Spinal cord (tissue), 10 donors: ENCODE results near the gene HMGN4. TPM values are rescaled to one million over a fixed set of nuclear protein-coding genes. Genes with fewer than 3 reads are reported as not detected.
A peak's percentile ranks its signal among the peaks of the same experiment; 100 is the strongest.
"Not testable (repeated sequence)": the region's sequence is repeated elsewhere in the genome, so short reads cannot be mapped to it uniquely, and the experiment has no call there.

Source experiments
- DNase-seq, 6 donors: peaks; one replicate each; pipeline versions ENCODE4 v3.0.0 to v3.0.0-alpha.2; 2013 to 2015; ENCODE audit warnings: low spot score in 6 of 6, low read depth in 4 of 6
- H3K27ac ChIP-seq: one replicate; pipeline ENCODE4 v1.5.1; 2013; ENCODE audit warnings: low read depth, low read length, control low read depth
- H3K27me3 ChIP-seq: one replicate; pipeline ENCODE4 v1.6.1; 2013; ENCODE audit warnings: low read length; ENCODE audit not compliant: control insufficient read depth, insufficient read depth
- H3K36me3 ChIP-seq: one replicate; pipeline ENCODE4 v1.6.1; 2013; ENCODE audit warnings: low read length; ENCODE audit not compliant: control insufficient read depth, insufficient read depth
- H3K4me1 ChIP-seq: one replicate; pipeline ENCODE4 v1.6.1; 2013; ENCODE audit warnings: low read length; ENCODE audit not compliant: control insufficient read depth, insufficient read depth
- H3K4me3 ChIP-seq: one replicate; pipeline ENCODE4 v1.5.1; 2013; ENCODE audit warnings: low read depth, low read length, control low read depth
- H3K9me3 ChIP-seq: one replicate; pipeline ENCODE4 v1.6.1; 2013; ENCODE audit warnings: low read length; ENCODE audit not compliant: control insufficient read depth, insufficient read depth
- WGBS: methylation state at CpG from one replicate; pipeline ENCODE4 v1.1.5; 2013; ENCODE audit warnings: missing lambda C conversion rate; ENCODE audit not compliant: insufficient coverage; 5-methylcytosine and 5-hydroxymethylcytosine counted together
- polyA plus RNA-seq, 2 donors: library from polyadenylated mRNA; unstranded; fragments of 120-200 nt; gene quantifications; one replicate each; pipeline ENCODE4 v1.2.1, GENCODE V29; 2013; ENCODE audit not compliant: insufficient read length in 2 of 2
- total RNA-seq, 2 donors: library from RNA; depleted of rRNA in 1 of 2; stranded (reverse); fragments of 120-200 nt in 1 of 2; fragments of >200 nt in 1 of 2; gene quantifications; one replicate each; pipeline versions ENCODE4 v1.2.3 to v1.2.4, GENCODE V29; 2013 to 2014
- donor health status: healthy.

Gene HMGN4
- total and polyA plus RNA-seq, 4 donors = 46.5 to 81.1 (median 58.6) TPM

DNA sequence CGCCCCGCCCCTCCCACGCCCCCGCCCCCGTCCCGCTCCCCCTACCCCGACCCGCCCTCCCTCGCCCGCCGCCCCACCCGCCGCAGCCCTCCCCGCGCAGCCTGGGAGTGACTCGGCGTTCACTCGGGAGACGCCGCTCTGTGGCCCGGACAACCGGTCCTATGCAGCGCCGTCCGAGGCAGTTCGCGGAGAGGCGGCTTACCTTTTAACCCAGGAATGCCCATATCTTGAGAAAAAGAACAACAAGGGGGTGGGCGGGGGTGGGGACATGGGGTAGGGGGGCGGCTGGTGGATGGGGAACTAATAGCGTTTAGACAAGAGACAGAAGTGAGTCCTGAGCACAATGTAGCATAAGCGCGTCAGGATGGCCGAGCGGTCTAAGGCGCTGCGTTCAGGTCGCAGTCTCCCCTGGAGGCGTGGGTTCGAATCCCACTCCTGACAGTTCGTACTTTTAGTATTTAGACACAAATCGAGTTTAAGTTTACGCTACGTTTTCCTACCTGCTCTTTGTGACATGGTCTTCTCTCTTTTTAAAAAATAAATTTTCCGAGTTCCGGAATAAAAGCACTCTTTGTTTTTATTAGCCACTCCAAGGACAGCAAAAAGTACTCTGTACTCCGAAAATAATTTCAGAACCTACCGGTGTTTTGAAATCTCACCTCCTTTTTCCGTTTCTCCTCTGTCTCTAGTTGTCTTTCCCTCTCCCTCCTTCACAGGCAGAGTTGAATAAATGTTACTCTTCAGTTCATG lies 17.1 kb upstream of the HMGN4 start:
- H3K9me3 ChIP-seq = no peaks in the 10 kb centered on the region
- no peaks in the 10 kb centered on the region for H3K36me3 ChIP-seq
- DNase-seq = peak in 4 of 6 donors; percentile 78 to 96 (median 87)
- peak overlapping the region; percentile 58 for H3K4me3 ChIP-seq
- H3K27me3 ChIP-seq = no peaks in the 10 kb centered on the region
- peaks cover 6% of the 10 kb centered on the region for H3K4me1 ChIP-seq
- H3K27ac ChIP-seq = peak overlapping the region; percentile 95
- under 1% methylated on average over 30 of the region's 49 CpGs for WGBS

DNA sequence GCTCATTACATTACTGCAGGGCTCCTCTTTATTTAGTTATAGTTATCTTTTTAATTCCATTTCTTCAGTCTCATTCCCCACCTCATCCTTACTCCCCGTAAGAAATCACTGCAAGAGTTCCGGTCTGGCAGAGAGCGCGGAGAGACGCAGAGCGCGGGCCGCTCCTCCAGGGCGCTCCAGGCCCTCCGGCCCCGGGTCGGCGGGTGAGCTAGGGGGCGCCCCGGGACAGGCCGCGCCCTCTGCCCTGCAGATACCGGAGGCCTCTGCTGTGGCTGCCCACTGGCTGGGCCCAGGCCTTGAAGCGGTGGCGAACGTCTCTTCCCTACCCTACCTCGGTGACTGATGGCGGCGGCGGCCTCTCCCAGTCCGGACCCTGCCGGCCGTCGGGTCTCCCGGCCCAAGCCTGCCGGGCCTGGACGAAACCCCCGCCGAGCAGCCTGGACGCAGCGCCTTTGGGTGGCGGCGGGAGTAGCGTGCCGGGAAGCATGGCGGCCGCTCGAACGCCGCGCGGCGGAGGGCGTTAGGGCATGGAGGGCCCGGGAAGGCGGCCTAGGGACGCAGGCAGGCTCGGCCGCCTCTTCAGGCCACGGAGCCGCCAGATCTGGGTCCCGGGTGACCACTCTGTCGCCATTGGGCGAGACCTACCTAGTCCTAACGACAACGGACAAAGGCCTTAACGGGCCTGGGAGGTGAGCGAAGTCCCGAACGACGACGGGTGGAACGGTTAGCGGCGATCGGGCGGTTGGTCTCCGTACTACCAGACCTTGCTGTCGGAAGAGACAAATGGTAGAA lies 16.4 kb upstream of the HMGN4 start:
- Histone ChIP-seq H3K4me3 (peak overlapping the region; percentile 58), H3K36me3 (no peaks in the 10 kb centered on the region), H3K27me3 (no peaks in the 10 kb centered on the region), H3K27ac (peak overlapping the region; percentile 95), H3K4me1 (peaks cover 6% of the 10 kb centered on the region), H3K9me3 (no peaks in the 10 kb centered on the region)
- peak in 3 of 6 donors; percentile 49 to 85 (median 76) for DNase-seq
- WGBS = 6% methylated on average over 73 of the region's 74 CpGs

DNA sequence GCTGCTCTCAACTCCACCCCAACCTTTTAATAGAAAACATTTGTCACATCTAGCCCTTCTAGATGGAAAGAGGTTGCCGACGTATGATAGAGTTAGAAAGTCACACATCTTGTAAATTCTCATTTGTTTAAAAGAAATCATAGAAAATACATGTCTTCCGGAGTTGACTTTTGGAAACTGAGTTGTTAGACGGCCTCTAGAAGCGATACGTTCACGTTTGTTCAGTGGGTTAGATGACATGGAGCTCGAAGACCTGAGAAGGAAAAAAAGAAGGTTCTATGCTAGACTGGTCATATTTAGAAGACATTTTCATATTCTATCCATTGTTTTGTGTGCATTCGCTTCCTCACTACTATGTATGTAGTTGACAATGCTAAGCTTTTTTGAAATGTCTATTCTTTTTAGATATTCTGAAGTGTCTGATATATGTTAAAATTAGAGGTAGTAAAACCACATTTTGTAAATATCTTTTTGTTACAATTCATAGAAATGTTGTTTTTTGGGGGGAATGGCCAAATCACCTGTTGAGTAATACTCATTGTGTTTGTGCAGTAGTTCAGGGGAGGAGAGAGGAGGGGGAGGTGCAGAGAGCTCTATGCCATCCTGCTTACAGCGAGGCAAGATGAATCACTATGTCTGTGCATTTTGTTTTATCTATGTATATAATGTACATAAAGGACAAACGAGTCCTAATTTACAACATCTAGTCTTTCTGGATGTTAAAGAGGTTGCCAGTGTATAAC lies 15.5 kb upstream of the HMGN4 start:
- peak overlapping the region; percentile 95 for H3K27ac ChIP-seq

DNA sequence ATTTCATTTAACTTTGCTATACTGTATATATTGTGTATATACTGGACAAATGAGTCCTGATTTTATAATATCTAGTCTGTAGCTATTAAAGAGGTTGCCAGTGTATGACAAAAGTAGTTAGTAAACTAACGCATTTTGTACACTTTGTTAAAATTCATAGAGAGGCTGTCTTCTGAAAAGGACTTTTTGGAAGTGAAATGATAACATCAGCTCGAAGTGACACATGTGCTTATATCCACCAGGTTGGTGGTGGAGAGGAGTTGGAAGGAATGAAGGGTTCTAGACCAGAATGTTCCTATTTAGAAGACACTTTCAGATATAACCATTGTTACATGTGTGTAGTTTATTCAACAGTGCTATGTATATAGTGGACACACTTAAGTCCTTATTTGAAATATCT lies 13.9 kb upstream of the HMGN4 start:
- not testable (repeated sequence) for H3K27me3 ChIP-seq, H3K36me3 ChIP-seq, DNase-seq

More for the DNA sequence above, 15.5 kb upstream of the HMGN4 start:
- not testable (repeated sequence) for H3K27me3 ChIP-seq, H3K9me3 ChIP-seq, H3K36me3 ChIP-seq, H3K4me1 ChIP-seq
- no CpG with 5 or more reads among the region's 11 CpGs for WGBS
- peak in 1 of 6 donors; percentile 6 for DNase-seq
- peak overlapping the region; percentile 58 for H3K4me3 ChIP-seq

DNA sequence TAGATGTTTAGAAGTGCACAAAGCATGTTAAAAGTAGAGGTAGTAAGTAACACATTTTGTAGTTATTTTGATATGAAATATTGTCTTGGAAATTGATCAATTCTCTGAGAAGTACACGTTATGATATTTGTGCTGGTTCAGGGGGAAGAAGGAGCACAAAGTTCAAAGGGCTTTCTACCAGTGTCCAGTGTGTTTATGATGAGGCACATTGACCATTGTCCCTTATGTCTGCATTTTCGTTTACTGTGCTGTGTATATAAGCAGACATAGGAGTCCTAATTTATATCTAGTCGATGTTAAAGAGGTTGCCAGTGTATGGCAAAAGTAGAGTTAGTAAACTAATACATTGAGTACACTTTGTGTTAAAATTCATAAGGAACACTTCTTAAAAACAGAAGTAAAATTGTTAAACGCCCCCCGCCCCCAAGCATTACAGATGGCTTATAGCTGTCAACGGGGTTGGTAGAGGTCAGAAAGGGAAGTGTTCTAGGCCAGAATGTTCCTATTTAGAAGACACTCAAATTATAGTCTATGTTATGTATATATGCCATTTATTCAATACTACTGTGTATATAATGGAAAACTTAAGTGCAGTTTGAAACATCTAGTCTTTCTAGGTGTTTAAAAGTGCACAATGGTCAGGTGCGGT lies 13.3 kb upstream of the HMGN4 start:
- no peaks in the 10 kb centered on the region for H3K27me3 ChIP-seq
- DNase-seq = no peak
- H3K9me3 ChIP-seq = no peaks in the 10 kb centered on the region
- H3K36me3 ChIP-seq = no peaks in the 10 kb centered on the region
- no peak overlapping the region for H3K27ac ChIP-seq
- H3K4me3 ChIP-seq = no peak overlapping the region
- WGBS = 90% methylated on average over 2 of the region's 7 CpGs
- peaks cover 6% of the 10 kb centered on the region for H3K4me1 ChIP-seq

More for the DNA sequence above, 13.9 kb upstream of the HMGN4 start:
- 100% methylated on average over 1 of the region's 2 CpGs for WGBS
- not testable (repeated sequence) for H3K4me3 ChIP-seq, H3K27ac ChIP-seq, H3K9me3 ChIP-seq, H3K4me1 ChIP-seq

DNA sequence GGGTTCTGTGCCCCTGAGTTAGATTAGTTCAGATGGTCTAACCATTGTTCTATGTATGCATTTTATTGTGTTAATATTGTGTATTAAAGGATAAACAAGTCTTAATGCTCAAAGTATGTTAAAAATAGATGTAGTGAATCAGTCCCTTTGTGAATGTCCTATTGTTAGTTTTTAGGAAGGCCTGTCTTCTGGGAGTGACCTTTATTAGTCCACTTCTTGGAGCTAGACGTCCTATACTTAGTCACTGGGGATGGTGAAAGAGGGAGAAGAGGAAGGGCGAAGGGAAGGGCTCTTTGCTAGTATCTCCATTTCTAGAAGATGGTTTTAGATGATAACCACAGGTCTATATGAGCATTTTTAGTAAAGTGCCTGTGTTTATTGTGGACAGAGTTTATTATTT lies 12.3 kb upstream of the HMGN4 start:
- 60% methylated on average over 1 of the region's 2 CpGs for WGBS

DNA sequence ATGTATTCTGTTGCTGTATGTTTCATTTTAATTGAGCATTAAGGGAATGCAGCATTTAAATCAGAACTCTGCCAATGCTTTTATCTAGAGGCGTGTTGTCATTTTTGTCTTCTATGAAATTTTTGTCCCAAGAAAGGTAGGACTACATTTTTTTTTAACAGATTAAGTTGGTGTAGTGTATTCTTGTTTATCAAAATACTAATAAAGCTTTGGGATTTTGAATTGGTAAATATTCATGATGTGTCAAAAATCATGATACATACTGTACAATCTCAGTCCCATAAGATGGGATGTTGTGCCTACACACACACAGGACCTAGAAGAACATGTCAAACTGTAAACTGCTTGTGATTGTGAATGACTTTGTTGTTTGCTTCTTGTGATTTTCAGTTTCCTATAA lies 11.2 kb upstream of the HMGN4 start:
- H3K27me3 ChIP-seq = no peaks in the 10 kb centered on the region
- no peaks in the 10 kb centered on the region for H3K9me3 ChIP-seq
- DNase-seq = no peak
- H3K27ac ChIP-seq = no peak overlapping the region
- H3K4me3 ChIP-seq = no peak overlapping the region
- no peaks in the 10 kb centered on the region for H3K36me3 ChIP-seq
- peaks cover 3% of the 10 kb centered on the region for H3K4me1 ChIP-seq
- WGBS = no CpG with 5 or more reads among the region's 1 CpG

More for the DNA sequence above, 12.3 kb upstream of the HMGN4 start:
- Histone ChIP-seq H3K9me3 (no peaks in the 10 kb centered on the region), H3K27ac (no peak overlapping the region), H3K4me3 (no peak overlapping the region), H3K4me1 (peaks cover 4% of the 10 kb centered on the region), H3K27me3 (no peaks in the 10 kb centered on the region), H3K36me3 (no peaks in the 10 kb centered on the region)
- DNase-seq = no peak

DNA sequence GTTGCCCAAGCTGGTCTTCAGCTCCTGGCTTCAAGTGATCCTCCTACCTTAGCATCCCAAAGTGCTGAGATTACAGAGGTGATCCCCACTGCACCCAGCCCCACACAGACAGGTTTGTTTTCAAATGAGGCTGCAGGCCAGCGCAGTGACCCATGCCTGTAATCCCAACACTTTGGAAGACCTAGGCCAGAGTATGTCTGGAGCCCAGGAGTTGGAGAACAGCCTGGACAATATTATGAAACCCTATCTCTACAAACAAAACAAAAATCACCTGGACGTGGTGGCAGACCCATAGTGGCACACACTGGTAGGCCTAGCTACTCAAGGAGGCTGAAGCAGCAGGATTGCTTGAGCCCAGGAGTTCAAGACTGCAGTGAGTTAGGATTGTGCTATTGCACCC lies 8.0 kb upstream of the HMGN4 start:
- no peaks in the 10 kb centered on the region for H3K36me3 ChIP-seq
- no peak overlapping the region for H3K4me3 ChIP-seq
- H3K27me3 ChIP-seq = no peaks in the 10 kb centered on the region
- no peak for DNase-seq
- H3K9me3 ChIP-seq = no peaks in the 10 kb centered on the region
- no peak overlapping the region for H3K27ac ChIP-seq
- peaks cover under 1% of the 10 kb centered on the region for H3K4me1 ChIP-seq
- 100% methylated on average over 2 of the region's 2 CpGs for WGBS

DNA sequence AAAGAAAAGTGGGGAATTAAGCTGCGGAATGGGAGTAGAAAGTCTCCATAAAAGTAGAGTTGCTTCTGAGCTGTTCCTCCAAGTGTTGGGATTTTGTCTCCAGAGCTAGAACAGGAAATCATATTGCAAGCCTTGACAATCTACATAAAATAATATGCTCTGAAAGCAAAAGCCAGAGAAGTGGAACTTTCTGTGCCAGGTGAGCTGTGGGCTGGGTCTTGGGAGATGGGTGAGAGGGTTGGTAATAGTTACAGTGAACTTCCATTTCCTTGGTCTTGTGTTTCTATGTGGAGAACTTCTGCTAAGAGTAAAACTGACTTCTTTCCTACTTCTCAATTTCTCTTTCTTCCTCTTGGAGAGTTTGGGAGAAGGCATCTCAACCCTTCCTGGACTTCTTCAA lies 6.3 kb upstream of the HMGN4 start:
- DNase-seq = no peak
- Histone ChIP-seq H3K4me3 (no peak overlapping the region), H3K27ac (no peak overlapping the region), H3K9me3 (no peaks in the 10 kb centered on the region), H3K36me3 (no peaks in the 10 kb centered on the region), H3K27me3 (no peaks in the 10 kb centered on the region), H3K4me1 (peaks cover 13% of the 10 kb centered on the region)
- WGBS = no CpG with 5 or more reads among the region's 1 CpG
